ENCODE measurements around the gene LRGUK. TPM values are rescaled to one million over a fixed set of nuclear protein-coding genes. Genes with fewer than 3 reads are reported as not detected.

Gene LRGUK, protein sequence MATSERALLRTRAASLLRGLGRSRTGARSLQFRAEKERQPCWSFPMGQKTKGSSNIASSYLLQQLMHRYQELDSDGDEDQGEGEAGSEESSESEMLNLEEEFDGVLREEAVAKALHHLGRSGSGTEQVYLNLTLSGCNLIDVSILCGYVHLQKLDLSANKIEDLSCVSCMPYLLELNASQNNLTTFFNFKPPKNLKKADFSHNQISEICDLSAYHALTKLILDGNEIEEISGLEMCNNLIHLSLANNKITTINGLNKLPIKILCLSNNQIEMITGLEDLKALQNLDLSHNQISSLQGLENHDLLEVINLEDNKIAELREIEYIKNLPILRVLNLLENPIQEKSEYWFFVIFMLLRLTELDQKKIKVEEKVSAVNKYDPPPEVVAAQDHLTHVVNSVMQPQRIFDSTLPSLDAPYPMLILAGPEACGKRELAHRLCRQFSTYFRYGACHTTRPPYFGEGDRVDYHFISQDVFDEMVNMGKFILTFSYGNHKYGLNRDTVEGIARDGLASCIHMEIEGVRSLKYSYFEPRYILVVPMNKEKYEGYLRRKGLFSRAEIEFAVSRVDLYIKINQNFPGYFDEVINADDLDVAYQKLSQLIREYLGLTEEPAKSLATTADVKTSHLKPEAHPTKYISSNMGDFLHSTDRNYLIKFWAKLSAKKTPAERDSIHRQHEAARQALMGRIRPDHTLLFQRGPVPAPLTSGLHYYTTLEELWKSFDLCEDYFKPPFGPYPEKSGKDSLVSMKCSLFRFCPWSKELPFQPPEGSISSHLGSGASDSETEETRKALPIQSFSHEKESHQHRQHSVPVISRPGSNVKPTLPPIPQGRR
- total RNA-seq, result under 1 TPM; 0.33 to 0.34 TPM

DNA sequence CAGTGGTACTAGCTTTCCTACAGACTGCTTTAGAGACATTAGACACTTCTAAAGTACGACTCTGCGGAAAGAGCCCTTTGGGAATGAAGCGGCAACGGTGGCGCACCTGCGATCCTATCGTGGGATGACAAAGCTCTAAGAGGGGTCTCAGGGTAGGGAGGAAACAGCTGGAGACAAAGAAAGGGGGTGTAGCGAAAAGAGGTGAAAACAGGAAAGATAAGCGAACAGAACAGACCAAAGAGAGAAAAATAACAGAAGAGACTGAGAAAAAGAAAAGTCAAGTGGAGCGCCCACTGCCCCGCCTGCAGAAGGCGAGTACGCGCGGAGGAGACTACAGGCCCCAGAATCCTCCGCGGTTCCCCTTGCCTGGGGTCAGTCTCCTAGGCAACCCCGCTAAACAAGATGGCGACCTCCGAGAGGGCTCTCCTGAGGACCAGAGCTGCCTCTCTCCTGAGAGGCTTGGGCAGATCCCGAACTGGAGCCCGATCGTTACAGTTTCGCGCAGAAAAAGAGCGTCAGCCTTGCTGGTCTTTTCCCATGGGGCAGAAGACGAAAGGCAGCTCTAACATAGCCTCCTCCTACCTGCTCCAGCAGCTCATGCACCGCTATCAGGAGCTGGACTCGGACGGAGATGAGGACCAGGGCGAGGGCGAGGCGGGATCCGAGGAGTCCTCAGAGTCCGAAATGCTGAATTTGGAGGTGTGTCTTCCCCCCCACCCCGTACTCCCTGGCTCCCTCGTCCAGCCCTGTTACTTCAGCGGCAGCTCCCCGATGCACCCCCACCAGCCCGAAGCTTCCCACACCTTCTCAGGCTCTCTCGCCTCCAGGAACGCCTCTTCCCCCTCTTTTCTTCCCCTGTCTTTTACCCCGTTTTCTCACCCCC is at the start of gene LRGUK:
LRGUK (plus strand) TSS at position 375 of the 883 bp plus-strand sequence; CDS start at position 403, 28 bp downstream.

Other genes with a start within 250 kb of the LRGUK start
- 10 to 100 TPM; 22.7 to 31.0 TPM for gene SLC35B4, start 189.6 kb downstream of the LRGUK start, total RNA-seq